Measurements from ENCODE around the gene RPS3. TPM values are rescaled to one million over a fixed set of nuclear protein-coding genes. Genes with fewer than 3 reads are reported as not detected.
A peak's percentile ranks its signal among the peaks of the same experiment; 100 is the strongest.

RPS3 gene
- total and polyA plus RNA-seq, 2 donors (not counting 1 experiment from before 2014, with no cell fraction given) = 3,389 to 3,642 TPM

- Histone ChIP-seq H3K36me3 (replicated peaks in 1 of 2; ENCODE audit: control extremely low read depth in 1 of 2, control insufficient read depth in 1 of 2, extremely low read depth in 1 of 2, insufficient read depth in 2 of 2, low read length in 1 of 2) (no peaks in the 10 kb centered on the region), H2AFZ (ENCODE audit: insufficient read depth, low read depth, low read length, poor library complexity, severe bottlenecking) (no peak overlapping the region), H3K79me2 (ENCODE audit: control insufficient read depth, insufficient read depth, low read length) (no peaks in the 10 kb centered on the region), H3K27ac (ENCODE audit: low read length in 2 of 2) (no peak overlapping the region), H3K9ac (ENCODE audit: low read length) (no peak overlapping the region), H3K27me3 (replicated peaks in 1 of 4; ENCODE audit: control extremely low read depth in 1 of 4, control insufficient read depth in 3 of 4, insufficient read depth in 4 of 4, low read length in 3 of 4) (peaks cover 0 to 59% (median 28%) of the 10 kb centered on the region in 4 experiments), H3K4me2 (replicated peaks; ENCODE audit: low read depth, low read length, poor library complexity, severe bottlenecking) (peak overlapping the region; percentile 80), H3K9me3 (ENCODE audit: control extremely low read depth in 1 of 3, control insufficient read depth in 2 of 3, insufficient read depth in 1 of 3, low read length in 2 of 3) (peaks cover 0 to 11% (median 0%) of the 10 kb centered on the region in 3 donors), H3K4me1 (ENCODE audit: control insufficient read depth in 2 of 2, insufficient read depth in 2 of 2, low read length in 2 of 2) (peaks cover 22 to 28% of the 10 kb centered on the region in 2 donors), H4K20me1 (ENCODE audit: control insufficient read depth, insufficient read depth, low read length, poor library complexity, severe bottlenecking) (no peaks in the 10 kb centered on the region), H3K4me3 (ENCODE audit: control extremely low read depth in 1 of 5, extremely low read depth in 1 of 5, insufficient read depth in 1 of 5, low read depth in 2 of 5, low read length in 4 of 5) (no peak overlapping the region)
- ChIA-PET CTCF (interaction anchor here (1.1 to 1.6 kb wide), 2 partner anchors 16 to 29 kb away, joined by 4 to 5 read pairs; no protein-coding TSS in a partner anchor), POLR2A (interaction anchor here (1.0 kb wide), 1 partner anchor 340 kb away, joined by 8 read pairs; no protein-coding TSS in a partner anchor)
- intact Hi-C loops (cut with micrococcal nuclease) = no loop called here
- no peak for TF ChIP-seq EZH2 (IDR thresholded peaks at IDR 0.05; ENCODE audit: borderline replicate concordance, insufficient read depth, low read depth, low read length, poor library complexity, severe bottlenecking)
- TF ChIP-seq CTCF (IDR thresholded peaks at IDR 0.05) = no peak
- no peak for ATAC-seq (ENCODE audit: low read depth)
- Mint-ChIP-seq H3K9me3 (ENCODE audit: insufficient read depth) (no peaks in the 10 kb centered on the region), H3K4me1 (peaks cover 26% of the 10 kb centered on the region), H3K27me3 (peaks cover 48% of the 10 kb centered on the region), H3K4me3 (peak overlapping the region; percentile 83), H3K27ac (peak overlapping the region; percentile 51)
- WGBS (ENCODE audit: insufficient coverage) = 61% methylated on average over 13 of the region's 16 CpGs
- DNase-seq = no peak
These were observed 29.8 kb downstream of the RPS3 start for GRCh38 chr11:75428989-75429640.

- DNase-seq (no peak), ATAC-seq (ENCODE audit: low read depth) (no peak)
- POLR2A ChIA-PET = interaction anchor here (1.0 kb wide), 1 partner anchor 340 kb away, joined by 8 read pairs; no protein-coding TSS in a partner anchor
- WGBS (ENCODE audit: insufficient coverage) = 35% methylated on average over 25 of the region's 25 CpGs
- Mint-ChIP-seq H3K4me1 (peaks cover 26% of the 10 kb centered on the region), H3K27ac (peak overlapping the region; percentile 51), H3K27me3 (peaks cover 48% of the 10 kb centered on the region), H3K4me3 (peak overlapping the region; percentile 83), H3K9me3 (ENCODE audit: insufficient read depth) (no peaks in the 10 kb centered on the region)
- peaks cover 22 to 28% of the 10 kb centered on the region in 2 donors for H3K4me1 ChIP-seq (ENCODE audit: control insufficient read depth in 2 of 2, insufficient read depth in 2 of 2, low read length in 2 of 2)
- H3K27ac ChIP-seq (ENCODE audit: low read length in 2 of 2) = no peak overlapping the region
- no peaks in the 10 kb centered on the region for H3K79me2 ChIP-seq (ENCODE audit: control insufficient read depth, insufficient read depth, low read length)
- TF ChIP-seq EZH2 (IDR thresholded peaks at IDR 0.05; ENCODE audit: borderline replicate concordance, insufficient read depth, low read depth, low read length, poor library complexity, severe bottlenecking) = no peak
- TF ChIP-seq CTCF (IDR thresholded peaks at IDR 0.05) = no peak
- peaks cover 0 to 63% (median 28%) of the 10 kb centered on the region in 4 experiments for H3K27me3 ChIP-seq (replicated peaks in 1 of 4; ENCODE audit: control extremely low read depth in 1 of 4, control insufficient read depth in 3 of 4, insufficient read depth in 4 of 4, low read length in 3 of 4)
- H3K36me3 ChIP-seq (replicated peaks in 1 of 2; ENCODE audit: control extremely low read depth in 1 of 2, control insufficient read depth in 1 of 2, extremely low read depth in 1 of 2, insufficient read depth in 2 of 2, low read length in 1 of 2) = no peaks in the 10 kb centered on the region
- no peak overlapping the region for H3K9ac ChIP-seq (ENCODE audit: low read length)
- no peaks in the 10 kb centered on the region for H4K20me1 ChIP-seq (ENCODE audit: control insufficient read depth, insufficient read depth, low read length, poor library complexity, severe bottlenecking)
- intact Hi-C loops (cut with micrococcal nuclease) = no loop called here
- CTCF ChIA-PET = interaction anchor here (1.1 to 1.6 kb wide), 2 partner anchors 15 to 29 kb away, joined by 4 to 5 read pairs; no protein-coding TSS in a partner anchor
- peak overlapping the region; percentile 37 for H2AFZ ChIP-seq (ENCODE audit: insufficient read depth, low read depth, low read length, poor library complexity, severe bottlenecking)
- H3K4me3 ChIP-seq (ENCODE audit: control extremely low read depth in 1 of 5, extremely low read depth in 1 of 5, insufficient read depth in 1 of 5, low read depth in 2 of 5, low read length in 4 of 5) = peak overlapping the region in 1 of 5 experiments; percentile 56
- H3K4me2 ChIP-seq (replicated peaks; ENCODE audit: low read depth, low read length, poor library complexity, severe bottlenecking) = peak overlapping the region; percentile 80
- H3K9me3 ChIP-seq (ENCODE audit: control extremely low read depth in 1 of 3, control insufficient read depth in 2 of 3, insufficient read depth in 1 of 3, low read length in 2 of 3) = peaks cover 0 to 11% (median 0%) of the 10 kb centered on the region in 3 donors
These were observed 30.3 kb downstream of the RPS3 start for GRCh38 chr11:75429641-75429901.
